Raji (cell line): Measurements from ENCODE around the gene OR13C5.

ENCODE experiments used
- POLR2A ChIP-seq: IDR thresholded peaks from 2 replicates; pipeline ENCODE4 v1.6.1; 2011; ENCODE audit warnings: low read depth, low read length, control low read depth; ENCODE audit not compliant: insufficient read depth

The OR13C5 gene

DNA sequence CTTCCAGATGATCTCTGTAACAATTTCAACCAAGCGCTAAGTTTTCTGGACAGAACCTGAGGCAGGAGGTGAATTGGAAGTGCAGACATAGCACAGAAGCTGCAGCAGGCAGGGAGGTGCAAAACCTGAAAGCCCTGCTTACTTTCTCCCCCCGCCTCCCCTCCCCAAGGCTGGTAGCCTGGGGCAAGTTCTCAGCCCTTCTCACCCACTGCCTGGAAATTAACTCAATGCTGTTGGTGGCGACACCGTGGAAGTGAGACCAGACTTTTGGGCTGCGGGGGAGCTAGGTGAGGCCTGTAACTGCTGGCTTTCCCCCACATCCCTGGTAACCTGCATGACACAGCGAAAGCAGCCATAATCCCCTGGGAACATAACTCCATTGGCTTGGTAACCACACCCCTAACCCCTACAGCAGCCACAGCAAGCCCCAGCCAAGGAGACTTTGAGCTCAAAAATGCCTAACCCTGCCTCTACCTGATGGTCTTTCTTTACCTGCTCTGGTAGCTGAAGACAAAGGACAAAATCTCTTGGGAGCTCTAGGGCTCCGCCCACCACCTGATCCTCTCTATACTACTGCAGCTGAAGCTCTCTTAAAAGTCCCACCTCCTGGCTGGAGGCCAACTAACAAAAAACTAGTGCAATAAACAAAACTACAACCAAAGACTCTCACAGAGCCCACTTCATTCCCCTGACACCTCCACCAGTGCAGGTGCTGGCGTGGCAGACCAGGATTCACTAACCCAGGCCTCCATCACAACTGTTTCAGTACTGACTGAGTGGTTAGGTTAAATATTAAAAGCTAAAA, 42.2 kb downstream of the OR13C5 start:
- TF ChIP-seq POLR2A, result no peak

DNA sequence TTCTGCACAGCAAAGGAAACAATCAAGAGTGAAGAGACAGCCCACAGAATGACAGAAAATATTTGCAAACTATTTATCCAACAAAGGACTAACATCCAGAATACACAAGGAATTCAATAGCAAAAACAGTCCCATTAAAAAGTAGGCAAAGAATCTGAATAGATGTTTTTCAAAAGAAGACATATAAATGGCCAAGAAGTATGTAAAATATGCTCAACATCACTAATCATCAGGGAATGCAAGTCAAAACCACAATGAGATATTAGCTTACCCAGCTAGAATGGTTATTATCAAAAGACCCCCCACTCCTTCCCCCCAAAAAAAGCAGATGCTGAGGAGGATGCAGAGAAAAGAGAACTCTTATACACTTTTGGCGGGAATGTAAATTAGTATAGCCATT, 43.7 kb downstream of the OR13C5 start:
- TF ChIP-seq POLR2A, result no peak

DNA sequence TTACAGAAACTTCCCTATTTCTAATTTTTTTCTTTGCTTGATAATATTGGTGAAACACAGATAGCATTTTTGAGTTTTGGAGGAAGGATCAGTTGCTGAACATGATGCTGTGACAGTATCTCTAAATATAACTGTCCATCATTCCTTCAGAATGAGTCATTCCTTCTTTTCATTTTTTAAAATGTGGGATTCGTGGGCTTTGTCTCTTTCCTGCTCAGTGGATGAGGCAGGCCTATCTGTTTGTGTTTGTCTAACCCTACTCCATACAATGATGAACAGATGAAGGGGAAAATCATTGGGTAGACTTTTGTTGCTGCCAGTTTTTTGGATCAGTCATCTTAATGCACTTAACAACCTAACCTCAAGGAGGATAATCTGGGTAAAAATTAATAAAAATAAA, 46.0 kb downstream of the OR13C5 start:
- no peak for TF ChIP-seq POLR2A
